Kidney epithelial cell (primary cell): ENCODE measurements around the gene AGBL4. TPM values are rescaled to one million over a fixed set of nuclear protein-coding genes. Genes with fewer than 3 reads are reported as not detected.

Source experiments
- DNase-seq: peaks from one replicate; pipeline ENCODE4 v3.0.0-alpha.2; 2010; ENCODE audit warnings: low read depth
- H3K27me3 ChIP-seq: 2 replicates; pipeline ENCODE4 v1.6.0; 2011; ENCODE audit warnings: low read length; ENCODE audit not compliant: control insufficient read depth, insufficient read depth
- H3K36me3 ChIP-seq: 2 replicates; pipeline ENCODE4 v1.5.1; 2011; ENCODE audit warnings: low read length; ENCODE audit not compliant: control insufficient read depth, insufficient read depth
- H3K4me3 ChIP-seq: 2 replicates; pipeline ENCODE4 v1.5.1; 2011; ENCODE audit warnings: low read depth, mild to moderate bottlenecking, control low read depth, low read length
- total RNA-seq: library from RNA; depleted of rRNA; stranded (reverse); fragments of >200 nt; gene quantifications from 2 replicates; pipeline ENCODE4 v1.2.3, GENCODE V29; 2015
- TF ChIP-seq, protein P1 (sequence below): IDR thresholded peaks from 2 replicates; pipeline ENCODE4 v1.5.1; 2011; ENCODE audit warnings: mild to moderate bottlenecking, moderate library complexity, low read length, control low read depth, inconsistent platforms; ENCODE audit not compliant: insufficient read depth, poor library complexity, severe bottlenecking

AGBL4 gene
- total RNA-seq, 1 donor from 2014 or later, result not detected

DNA sequence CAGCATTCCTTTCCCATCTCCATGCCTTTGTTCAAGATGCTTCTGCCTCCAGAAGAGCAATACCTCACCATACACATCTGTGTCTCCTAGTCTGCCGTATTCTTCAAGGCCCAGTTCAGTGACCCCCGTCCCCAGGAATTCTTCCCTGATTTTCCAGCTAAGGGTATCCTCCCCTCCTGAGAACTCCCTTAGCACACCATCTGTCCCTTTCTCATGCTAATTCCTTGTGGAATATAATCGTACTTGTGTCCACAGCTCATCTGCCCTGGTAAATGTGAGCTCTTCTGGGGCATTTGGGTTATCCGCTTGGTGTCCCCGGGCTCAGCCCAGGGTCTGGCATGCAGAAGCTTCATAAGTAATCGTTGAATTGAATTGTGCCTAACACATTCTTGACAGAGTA, 1288.0 kb downstream of the AGBL4 start:
- DNase-seq, result no peak
- H3K36me3 ChIP-seq, result no peaks in the 10 kb centered on the region
- no peak overlapping the region for H3K4me3 ChIP-seq
- H3K27me3 ChIP-seq, result no peaks in the 10 kb centered on the region
- TF ChIP-seq, protein P1, sequence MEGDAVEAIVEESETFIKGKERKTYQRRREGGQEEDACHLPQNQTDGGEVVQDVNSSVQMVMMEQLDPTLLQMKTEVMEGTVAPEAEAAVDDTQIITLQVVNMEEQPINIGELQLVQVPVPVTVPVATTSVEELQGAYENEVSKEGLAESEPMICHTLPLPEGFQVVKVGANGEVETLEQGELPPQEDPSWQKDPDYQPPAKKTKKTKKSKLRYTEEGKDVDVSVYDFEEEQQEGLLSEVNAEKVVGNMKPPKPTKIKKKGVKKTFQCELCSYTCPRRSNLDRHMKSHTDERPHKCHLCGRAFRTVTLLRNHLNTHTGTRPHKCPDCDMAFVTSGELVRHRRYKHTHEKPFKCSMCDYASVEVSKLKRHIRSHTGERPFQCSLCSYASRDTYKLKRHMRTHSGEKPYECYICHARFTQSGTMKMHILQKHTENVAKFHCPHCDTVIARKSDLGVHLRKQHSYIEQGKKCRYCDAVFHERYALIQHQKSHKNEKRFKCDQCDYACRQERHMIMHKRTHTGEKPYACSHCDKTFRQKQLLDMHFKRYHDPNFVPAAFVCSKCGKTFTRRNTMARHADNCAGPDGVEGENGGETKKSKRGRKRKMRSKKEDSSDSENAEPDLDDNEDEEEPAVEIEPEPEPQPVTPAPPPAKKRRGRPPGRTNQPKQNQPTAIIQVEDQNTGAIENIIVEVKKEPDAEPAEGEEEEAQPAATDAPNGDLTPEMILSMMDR, result no peak

DNA sequence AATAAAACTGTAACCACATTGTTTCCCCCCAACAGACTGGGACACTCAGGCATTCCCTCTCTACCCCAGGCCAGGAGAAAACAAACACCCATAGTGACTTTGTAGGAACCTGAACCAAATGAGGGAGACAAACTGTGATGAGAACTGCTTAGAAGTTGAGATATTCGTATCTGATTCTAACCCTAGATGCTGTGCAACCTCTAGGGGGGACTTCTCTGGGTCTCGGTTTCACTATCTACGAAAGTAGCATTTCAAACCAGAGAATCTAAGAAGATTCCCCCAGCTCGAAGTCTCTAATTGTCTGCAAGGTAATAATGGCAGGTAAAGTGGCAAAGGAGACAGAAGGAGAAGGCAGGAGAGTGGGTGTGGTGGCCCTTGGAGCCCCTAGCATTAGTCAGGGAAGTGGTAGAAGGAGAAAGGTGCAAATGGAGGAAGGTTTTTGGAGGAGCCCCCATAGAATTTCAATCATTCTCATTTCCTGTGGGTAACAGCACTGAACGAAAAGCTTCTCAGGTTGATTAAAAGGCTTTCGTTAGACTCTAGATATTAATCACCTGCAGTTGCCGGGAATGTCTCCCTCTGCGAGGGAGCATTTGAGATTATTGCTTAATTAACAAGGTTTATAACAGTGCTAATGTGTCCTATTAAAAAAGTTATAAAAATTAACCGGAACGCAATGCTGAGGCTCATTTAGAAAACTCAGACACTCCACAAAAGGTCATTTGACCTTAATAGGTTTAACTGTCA, 1293.4 kb downstream of the AGBL4 start:
- Histone ChIP-seq H3K36me3 (no peaks in the 10 kb centered on the region), H3K27me3 (no peaks in the 10 kb centered on the region), H3K4me3 (no peak overlapping the region)
- DNase-seq, result no peak
- TF ChIP-seq, protein P1, result no peak

DNA sequence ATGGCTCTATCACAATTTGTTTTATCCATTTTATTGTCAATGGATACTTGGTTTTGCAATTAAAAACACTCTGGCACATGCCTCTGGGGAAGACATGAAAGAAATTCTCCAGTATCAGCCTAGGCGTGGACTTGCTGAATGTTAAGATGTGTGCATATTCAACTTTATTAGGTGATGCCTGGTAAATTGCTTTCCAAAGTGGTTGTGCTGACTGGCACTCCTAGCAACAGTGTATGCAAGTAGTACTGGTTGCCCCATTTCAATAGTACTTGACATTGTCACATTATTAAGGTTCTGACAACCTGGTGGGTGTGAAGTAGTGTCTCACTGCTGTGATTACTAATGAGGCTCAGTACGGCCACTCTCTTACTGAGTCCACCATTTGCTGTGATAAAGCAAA, 1295.2 kb downstream of the AGBL4 start:
- no peaks in the 10 kb centered on the region for H3K27me3 ChIP-seq
- no peaks in the 10 kb centered on the region for H3K36me3 ChIP-seq
- TF ChIP-seq, protein P1, result no peak
- DNase-seq, result no peak
- H3K4me3 ChIP-seq, result no peak overlapping the region

DNA sequence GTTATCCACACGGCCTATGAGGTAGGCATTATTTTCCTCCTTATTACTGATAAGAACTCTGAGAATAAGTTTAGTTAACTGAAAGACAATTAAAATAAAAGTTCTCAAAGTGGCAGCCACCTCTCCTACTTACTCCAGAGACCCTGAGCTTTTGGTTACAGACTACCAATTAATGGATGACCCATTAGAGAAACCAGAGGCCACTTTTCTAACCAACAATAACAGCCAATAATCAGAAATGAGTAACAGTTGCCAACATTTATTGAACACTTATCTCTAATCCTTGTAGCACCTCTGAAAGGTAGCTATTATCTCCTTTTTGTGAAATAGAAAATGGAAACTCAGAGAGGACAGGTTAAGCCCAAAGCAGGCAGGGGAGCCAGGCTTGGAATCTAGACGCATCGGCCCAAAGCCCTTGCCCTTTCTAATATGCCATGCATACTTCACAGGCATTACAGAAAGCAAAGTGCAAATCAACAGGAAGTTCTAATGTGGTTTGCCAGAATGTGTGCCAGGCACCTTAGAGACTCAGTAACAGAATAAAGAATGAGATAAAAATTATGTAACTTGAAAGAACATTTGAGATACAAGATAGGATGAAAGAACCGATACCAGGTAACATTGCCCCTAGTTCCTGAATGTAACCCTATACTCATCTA, 1297.1 kb downstream of the AGBL4 start:
- H3K4me3 ChIP-seq, result no peak overlapping the region
- TF ChIP-seq, protein P1, result no peak
- DNase-seq, result no peak

DNA sequence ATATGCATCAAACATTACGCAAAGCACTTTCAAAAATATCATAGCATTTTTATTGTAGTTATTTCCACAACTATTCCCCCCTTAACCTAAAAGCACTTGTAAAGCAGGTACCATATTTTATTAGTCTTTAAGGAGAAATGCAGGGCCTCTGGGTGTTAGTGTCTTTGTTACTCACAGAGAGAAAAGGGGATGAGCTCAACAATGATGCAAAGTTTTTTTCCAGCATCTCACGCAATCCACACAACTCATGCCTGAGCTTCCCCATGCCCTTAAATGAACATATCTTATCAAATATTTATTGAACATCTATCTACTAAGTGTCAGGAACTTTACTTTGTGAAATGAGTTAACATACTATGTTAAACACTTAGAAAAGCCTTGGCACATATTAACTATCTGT, 1297.6 kb downstream of the AGBL4 start:
- Histone ChIP-seq H3K27me3 (no peaks in the 10 kb centered on the region), H3K36me3 (no peaks in the 10 kb centered on the region)
- TF ChIP-seq, protein P1, result no peak

More for the DNA sequence above, 1297.1 kb downstream of the AGBL4 start:
- no peaks in the 10 kb centered on the region for H3K27me3 ChIP-seq
- no peaks in the 10 kb centered on the region for H3K36me3 ChIP-seq

More for the DNA sequence above, 1297.6 kb downstream of the AGBL4 start:
- no peak overlapping the region for H3K4me3 ChIP-seq
- DNase-seq, result no peak
